Measurements from ENCODE around the gene FGFR3.

DNA sequence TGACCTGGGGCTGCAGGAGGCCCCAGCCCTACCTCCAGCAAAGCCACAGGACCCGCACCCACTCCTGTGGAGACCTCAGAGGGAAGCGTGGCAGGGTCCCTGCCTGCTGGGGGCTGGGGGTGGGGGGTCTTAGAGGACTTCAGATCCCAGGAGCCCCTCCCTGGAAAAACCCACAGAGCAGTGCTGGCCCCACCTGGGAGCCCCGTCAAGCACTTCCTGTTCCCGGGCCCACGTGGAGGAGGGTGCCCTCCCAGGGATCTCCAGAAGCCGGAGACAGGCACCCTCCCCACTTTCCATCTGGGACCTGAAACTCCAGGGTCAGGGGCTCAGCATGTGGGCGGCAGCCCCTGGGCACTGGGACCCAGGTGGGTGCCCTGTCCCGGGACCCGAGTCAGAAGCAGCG, 39.8 kb upstream of the FGFR3 start:
- TF ChIP-seq CTCF (IDR thresholded peaks at IDR 0.05) (no peak), POLR2A (IDR thresholded peaks at IDR 0.05) (no peak)
